Activated CD8-positive, alpha-beta memory T cell treated with anti-CD3 and anti-CD28 coated beads, Interleukin-2, amount 50 U/mL, for 1 hour (primary cell): ENCODE results near the gene SPO11.

ENCODE experiments used
- DNase-seq: peaks from one replicate; pipeline ENCODE4 v3.0.0-alpha.2; 2020; ENCODE audit errors: extremely low read depth

Gene SPO11

GRCh38 chr20:57391439-57392301, 62.1 kb downstream of the SPO11 start:
- no peak for DNase-seq

DNA sequence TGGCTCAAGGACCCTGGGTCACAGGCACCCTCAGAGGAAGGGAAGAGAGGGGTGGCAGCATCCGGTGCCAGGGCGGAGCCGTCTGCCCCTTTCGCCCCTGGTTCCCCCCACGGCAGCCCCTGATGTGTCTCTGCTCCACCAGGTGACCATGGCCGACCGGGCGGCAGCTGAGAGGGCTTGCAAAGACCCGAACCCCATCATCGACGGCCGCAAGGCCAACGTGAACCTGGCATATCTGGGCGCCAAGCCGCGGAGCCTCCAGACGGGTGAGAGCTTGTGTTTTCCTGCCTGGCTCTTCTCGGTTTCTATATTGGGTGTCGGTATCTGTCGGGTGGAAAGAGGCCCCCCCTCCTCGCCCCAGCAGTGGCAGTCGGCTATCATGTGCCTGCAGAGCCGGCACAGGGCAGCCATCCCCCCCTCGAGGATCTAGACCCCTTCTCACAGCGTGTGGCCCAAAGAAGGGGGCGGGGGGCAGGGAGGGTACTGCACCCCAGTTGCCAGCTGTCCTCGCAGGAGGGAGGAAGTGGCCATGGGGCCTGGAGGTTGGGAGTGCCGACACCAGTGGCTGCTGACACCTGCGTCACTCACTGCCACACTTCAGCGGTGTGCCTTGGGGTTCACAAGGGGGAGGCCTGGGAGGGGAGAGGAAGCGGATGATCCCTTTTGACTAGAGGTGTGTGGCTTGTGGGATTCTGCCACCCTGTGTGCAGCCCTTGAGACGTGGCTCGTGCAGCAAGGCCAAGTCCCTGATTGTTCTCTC, 63.1 kb downstream of the SPO11 start:
- DNase-seq: peak; percentile 85
